Measurements from ENCODE around the gene IRF2.

GRCh38 chr4:184364100-184364921 is 110.0 kb downstream of the IRF2 start:
- TF ChIP-seq POLR2A (IDR thresholded peaks at IDR 0.05) (no peak), CTCF (IDR thresholded peaks at IDR 0.05) (no peak)

Data from adrenal gland (tissue), 5 donors.